Neural cell (in vitro differentiated cells): ENCODE data around the gene ADGRB2. TPM values are rescaled to one million over a fixed set of nuclear protein-coding genes. Genes with fewer than 3 reads are reported as not detected.

Source experiments
- H2AFZ ChIP-seq: fragments of 200-600, 300-800 bp; sonication (generic), shearing (Covaris generic); 2 replicates; pipeline ENCODE4 v1.6.0; 2014; ENCODE audit warnings: low read depth, mild to moderate bottlenecking, antibody characterized with exemption, low read length, moderate library complexity
- H3F3A ChIP-seq: fragments of 200-600 bp; shearing (Covaris generic); 2 replicates; pipeline ENCODE4 v1.6.1; 2016; ENCODE audit warnings: mild to moderate bottlenecking, moderate library complexity, mixed read lengths, antibody characterized with exemption, low read length; ENCODE audit not compliant: insufficient read depth, poor library complexity, severe bottlenecking
- H3K27ac ChIP-seq: fragments of 200-600, 300-800 bp; sonication (generic), shearing (Covaris generic); 2 replicates; pipeline ENCODE4 v1.5.1; 2014; ENCODE audit warnings: mild to moderate bottlenecking, low read length, moderate library complexity
- H3K27me3 ChIP-seq: fragments of 300-800, 200-600 bp; sonication (generic), shearing (Covaris generic); 2 replicates; pipeline ENCODE4 v1.6.0; 2014; ENCODE audit warnings: mild to moderate bottlenecking, low read depth, low read length, moderate library complexity; ENCODE audit not compliant: insufficient read depth
- H3K36me3 ChIP-seq: fragments of 300-800, 200-600 bp; sonication (generic), shearing (Covaris generic); 2 replicates; pipeline ENCODE4 v1.5.1; 2014; ENCODE audit warnings: mild to moderate bottlenecking, antibody characterized with exemption, low read length, moderate library complexity; ENCODE audit not compliant: insufficient read depth
- H3K4me2 ChIP-seq: fragments of 300-800, 200-600 bp; sonication (generic), shearing (Covaris generic); 2 replicates; pipeline ENCODE4 v1.6.0; 2014; ENCODE audit warnings: mild to moderate bottlenecking, low read length
- H3K4me3 ChIP-seq: fragments of 300-800, 200-600 bp; sonication (generic), shearing (Covaris generic); 2 replicates; pipeline ENCODE4 v1.5.1; 2014; ENCODE audit warnings: mild to moderate bottlenecking, low read length, moderate library complexity
- H3K79me2 ChIP-seq: fragments of 200-600 bp; shearing (Covaris generic); replicated peaks from 2 replicates; pipeline ENCODE4 v1.6.0; 2014; ENCODE audit warnings: mild to moderate bottlenecking, low read length, moderate library complexity; ENCODE audit not compliant: insufficient read depth
- H3K9ac ChIP-seq: fragments of 300-800, 200-600 bp; sonication (generic), shearing (Covaris generic); 2 replicates; pipeline ENCODE4 v1.6.1; 2016; ENCODE audit warnings: mild to moderate bottlenecking, low read length, mixed read lengths
- H3K9me2 ChIP-seq: fragments of 200-600 bp; shearing (Covaris generic); 2 replicates; pipeline ENCODE4 v1.6.1; 2016; ENCODE audit warnings: mild to moderate bottlenecking, low read length, mixed read lengths; ENCODE audit not compliant: insufficient read depth
- H3K9me3 ChIP-seq: fragments of 200-600, 300-800 bp; sonication (generic), shearing (Covaris generic); 2 replicates; pipeline ENCODE4 v1.6.1; 2016; ENCODE audit warnings: mild to moderate bottlenecking, mixed run types, low read length, moderate library complexity, mixed read lengths
- H4K20me1 ChIP-seq: fragments of 200-600 bp; shearing (Covaris generic); 2 replicates; pipeline ENCODE4 v1.6.1; 2016; ENCODE audit warnings: mild to moderate bottlenecking, mixed run types; ENCODE audit not compliant: insufficient read depth
- CTCF ChIP-seq: fragments of 450-650 bp; IDR thresholded peaks from 2 replicates; pipeline ENCODE4 v1.5.1; 2014; ENCODE audit warnings: antibody characterized with exemption, mild to moderate bottlenecking, moderate library complexity; ENCODE audit not compliant: poor library complexity, severe bottlenecking
- EP300 ChIP-seq: fragments of 450-650 bp; conservative IDR thresholded peaks from 2 replicates; pipeline ENCODE4 v1.6.1; 2014; ENCODE audit warnings: antibody characterized with exemption, mild to moderate bottlenecking, moderate library complexity; ENCODE audit not compliant: poor library complexity, severe bottlenecking
- EZH2 ChIP-seq: fragments of 200-600, 300-800 bp; shearing (Covaris generic), sonication (generic); IDR thresholded peaks from 2 replicates; pipeline ENCODE4 v1.6.1; 2014; ENCODE audit warnings: antibody characterized with exemption, low read length, borderline replicate concordance, mild to moderate bottlenecking; ENCODE audit not compliant: insufficient read depth, poor library complexity, severe bottlenecking
- MXI1 ChIP-seq: fragments of 450-650 bp; conservative IDR thresholded peaks from 2 replicates; pipeline ENCODE4 v1.6.1; 2014; ENCODE audit warnings: antibody characterized with exemption, mild to moderate bottlenecking; ENCODE audit not compliant: poor library complexity, severe bottlenecking
- POLR2AphosphoS5 ChIP-seq: IDR thresholded peaks from 2 replicates; pipeline ENCODE4 v1.6.1; 2012
- RAD21 ChIP-seq: fragments of 450-650 bp; conservative IDR thresholded peaks from 2 replicates; pipeline ENCODE4 v1.6.1; 2014; ENCODE audit warnings: antibody characterized with exemption, mild to moderate bottlenecking, moderate library complexity
- REST ChIP-seq: IDR thresholded peaks from 2 replicates; pipeline ENCODE4 v1.6.1; 2012; ENCODE audit warnings: borderline replicate concordance
- SMC3 ChIP-seq: fragments of 450-650 bp; conservative IDR thresholded peaks from 2 replicates; pipeline ENCODE4 v1.6.1; 2014; ENCODE audit warnings: antibody characterized with exemption, mild to moderate bottlenecking, moderate library complexity; ENCODE audit not compliant: poor library complexity
- TAF1 ChIP-seq: IDR thresholded peaks from 2 replicates; pipeline ENCODE4 v1.6.1; 2012; ENCODE audit warnings: low read depth
- polyA plus RNA-seq: library from polyadenylated mRNA; depleted of rRNA; stranded (reverse); fragments of >200 nt; gene quantifications from 2 replicates; pipeline ENCODE4 v1.2.3, GENCODE V29; 2014

ADGRB2 gene
- polyA plus RNA-seq, 1 donor from 2014 or later: 45.0 TPM

GRCh38 chr1:31774495-31774894 lies 10.4 kb upstream of the ADGRB2 start:
- no peak overlapping the region for H3K4me2 ChIP-seq
- H3K9me2 ChIP-seq: no peaks in the 10 kb centered on the region
- no peaks in the 10 kb centered on the region for H3K79me2 ChIP-seq
- H3K9me3 ChIP-seq: no peaks in the 10 kb centered on the region
- no peak overlapping the region for H2AFZ ChIP-seq
- H4K20me1 ChIP-seq: no peaks in the 10 kb centered on the region
- H3K36me3 ChIP-seq: no peaks in the 10 kb centered on the region
- no peak overlapping the region for H3K4me3 ChIP-seq
- no peak overlapping the region for H3K27ac ChIP-seq
- no peak overlapping the region for H3K9ac ChIP-seq
- TF ChIP-seq EZH2: no peak
- no peak for TF ChIP-seq MXI1
- TF ChIP-seq POLR2AphosphoS5: no peak
- TF ChIP-seq TAF1: no peak
- TF ChIP-seq RAD21: no peak
- no peak for TF ChIP-seq SMC3
- no peak for TF ChIP-seq REST
- TF ChIP-seq CTCF: no peak
- TF ChIP-seq EP300: no peak
- H3K27me3 ChIP-seq: peaks cover 42% of the 10 kb centered on the region
- H3F3A ChIP-seq: no peaks in the 10 kb centered on the region

- Histone ChIP-seq H2AFZ (no peak overlapping the region), H3K9ac (no peak overlapping the region), H3K79me2 (no peaks in the 10 kb centered on the region), H3F3A (no peaks in the 10 kb centered on the region), H3K27me3 (peaks cover 42% of the 10 kb centered on the region), H3K36me3 (no peaks in the 10 kb centered on the region), H3K4me3 (no peak overlapping the region), H4K20me1 (no peaks in the 10 kb centered on the region), H3K4me2 (no peak overlapping the region), H3K27ac (no peak overlapping the region), H3K9me2 (no peaks in the 10 kb centered on the region), H3K9me3 (no peaks in the 10 kb centered on the region)
- TF ChIP-seq TAF1 (no peak), MXI1 (no peak), SMC3 (no peak), EP300 (no peak), POLR2AphosphoS5 (no peak), CTCF (no peak), RAD21 (no peak), REST (no peak), EZH2 (no peak)
Observed at GRCh38 chr1:31773861-31774260, 9.7 kb upstream of the ADGRB2 start.
